Tibial nerve (tissue), 3 donors: ENCODE results near the gene ATP2C2.

Source experiments
- CTCF ChIP-seq, 5 experiments: fragments of 200-600 bp in 3 of 5; fragments of 450-650 bp in 2 of 5; sonication (generic) in 3 of 5; IDR thresholded peaks; one replicate each; pipeline ENCODE4 v1.5.1; 2016 to 2019; ENCODE audit warnings: antibody characterized with exemption in 5 of 5, mild to moderate bottlenecking in 3 of 5, moderate library complexity in 2 of 5
- POLR2A ChIP-seq, 2 donors: fragments of 450-650 bp; IDR thresholded peaks; one replicate each; pipeline ENCODE4 v1.6.1; 2017; ENCODE audit warnings: antibody characterized with exemption in 2 of 2, mild to moderate bottlenecking in 2 of 2, moderate library complexity in 2 of 2

- TF ChIP-seq CTCF (IDR thresholded peaks at IDR 0.05): no peak
- TF ChIP-seq POLR2A (IDR thresholded peaks at IDR 0.05): no peak
Observed at GRCh38 chr16:84341528-84342295, 26.6 kb upstream of the ATP2C2 start.
